ENCODE results near the gene PLD6.

The PLD6 gene

GRCh38 chr17:17175917-17176316 is 30.2 kb downstream of the PLD6 start:
- no peak for ATAC-seq
- TF ChIP-seq ZFP30 (CRISPR knock-in tag; IDR thresholded peaks at IDR 0.05) (no peak), POU6F1 (CRISPR knock-in tag; IDR thresholded peaks at IDR 0.05; ENCODE audit: borderline replicate concordance, low read depth) (no peak), OSR1 (CRISPR knock-in tag; IDR thresholded peaks at IDR 0.05) (no peak), TOX (CRISPR knock-in tag; IDR thresholded peaks at IDR 0.05; ENCODE audit: borderline replicate concordance) (no peak), TCF4 (CRISPR knock-in tag; IDR thresholded peaks at IDR 0.05; ENCODE audit: borderline replicate concordance) (no peak), CREB5 (CRISPR knock-in tag; IDR thresholded peaks at IDR 0.05; ENCODE audit: low read depth) (no peak), ZNF70 (CRISPR knock-in tag; IDR thresholded peaks at IDR 0.05) (no peak)

GRCh38 chr17:17175340-17175739 is 30.8 kb downstream of the PLD6 start:
- ATAC-seq = no peak
- TF ChIP-seq PATZ1 (CRISPR knock-in tag; IDR thresholded peaks at IDR 0.05; ENCODE audit: borderline replicate concordance) (no peak), RARB (CRISPR knock-in tag; IDR thresholded peaks at IDR 0.05) (no peak), ZC3H10 (CRISPR knock-in tag; IDR thresholded peaks at IDR 0.05) (no peak), TCF4 (CRISPR knock-in tag; IDR thresholded peaks at IDR 0.05; ENCODE audit: borderline replicate concordance) (no peak), ZNF8 (CRISPR knock-in tag; IDR thresholded peaks at IDR 0.05) (no peak), BACH2 (CRISPR knock-in tag; IDR thresholded peaks at IDR 0.05; ENCODE audit: borderline replicate concordance) (no peak), TOX (CRISPR knock-in tag; IDR thresholded peaks at IDR 0.05; ENCODE audit: borderline replicate concordance) (no peak), ZNF565 (CRISPR knock-in tag; conservative IDR thresholded peaks at IDR 0.05; ENCODE audit: low read depth) (no peak), CSRNP3 (CRISPR knock-in tag; IDR thresholded peaks at IDR 0.05) (no peak)

- no peak for ATAC-seq
- no peak for TF ChIP-seq PPARA (CRISPR knock-in tag; IDR thresholded peaks at IDR 0.05; ENCODE audit: borderline replicate concordance)
- no peak for TF ChIP-seq POU6F1 (CRISPR knock-in tag; IDR thresholded peaks at IDR 0.05; ENCODE audit: borderline replicate concordance, low read depth)
- no peak for TF ChIP-seq ZNF8 (CRISPR knock-in tag; IDR thresholded peaks at IDR 0.05)
- no peak for TF ChIP-seq TSHZ2 (CRISPR knock-in tag; IDR thresholded peaks at IDR 0.05)
Measured at GRCh38 chr17:17173921-17174320, 32.2 kb downstream of the PLD6 start.

GRCh38 chr17:17172990-17173389 is 33.1 kb downstream of the PLD6 start:
- no peak for ATAC-seq
- no peak for TF ChIP-seq ZNF565 (CRISPR knock-in tag; conservative IDR thresholded peaks at IDR 0.05; ENCODE audit: low read depth)
- TF ChIP-seq ISL1 (CRISPR knock-in tag; IDR thresholded peaks at IDR 0.05) = no peak
- TF ChIP-seq TSHZ2 (CRISPR knock-in tag; IDR thresholded peaks at IDR 0.05) = no peak
- TF ChIP-seq GLIS3 (CRISPR knock-in tag; IDR thresholded peaks at IDR 0.05) = no peak
- TF ChIP-seq SNAI2 (CRISPR knock-in tag; IDR thresholded peaks at IDR 0.05) = no peak
- no peak for TF ChIP-seq ESRRG (CRISPR knock-in tag; IDR thresholded peaks at IDR 0.05)
- no peak for TF ChIP-seq RARB (CRISPR knock-in tag; IDR thresholded peaks at IDR 0.05)
- no peak for TF ChIP-seq OSR1 (CRISPR knock-in tag; IDR thresholded peaks at IDR 0.05)
- no peak for TF ChIP-seq BACH2 (CRISPR knock-in tag; IDR thresholded peaks at IDR 0.05; ENCODE audit: borderline replicate concordance)
- no peak for TF ChIP-seq ZNF70 (CRISPR knock-in tag; IDR thresholded peaks at IDR 0.05)
- no peak for TF ChIP-seq TCF4 (CRISPR knock-in tag; IDR thresholded peaks at IDR 0.05; ENCODE audit: borderline replicate concordance)
- TF ChIP-seq POU6F1 (CRISPR knock-in tag; IDR thresholded peaks at IDR 0.05; ENCODE audit: borderline replicate concordance, low read depth) = no peak

All from SK-N-SH treated with all-trans-retinoic acid at 6 μM for 48 hours (cell line).